ENCODE results near the gene UBE2O. TPM values are rescaled to one million over a fixed set of nuclear protein-coding genes. Genes with fewer than 3 reads are reported as not detected.

UBE2O gene
- polyA plus RNA-seq, 1 of the 3 experiments (the other 2 are of a cell fraction), result 25.4 TPM

GRCh38 chr17:76390003-76390421 is 62.9 kb downstream of the UBE2O start:
- H4K20me1 ChIP-seq (ENCODE audit: insufficient read depth), result peaks cover 22% of the 10 kb centered on the region; the same call in 1 of the 2 replicates
- ChIA-PET CTCF (interaction anchor here (0.6 to 13.8 kb wide), 10 partner anchors 6 to 211 kb away, joined by 3 to 312 read pairs (median 6); partner anchors contain the start of genes PRPSAP1 and QRICH2), POLR2A (interaction anchor here (1.2 kb wide), 1 partner anchor 16 kb away, joined by 3 read pairs; no protein-coding TSS in a partner anchor)
- DNase-seq, result no peak
- peaks cover 26% of the 10 kb centered on the region; the same call in 1 of the 2 replicates for H3K79me2 ChIP-seq (ENCODE audit: insufficient read depth)
- H3K4me3 ChIP-seq (ENCODE audit: low read depth in 2 of 2, low read length in 1 of 2), result no peak overlapping the region
- peaks cover 22 to 25% of the 10 kb centered on the region in 2 experiments for H3K36me3 ChIP-seq (replicated peaks in 1 of 2; ENCODE audit: control insufficient read depth in 1 of 2, insufficient read depth in 2 of 2, low read length in 1 of 2)
- TF ChIP-seq TCF12 (IDR thresholded peaks at IDR 0.05) (no peak), EZH2phosphoT487 (IDR thresholded peaks at IDR 0.05; ENCODE audit: borderline replicate concordance, low read depth) (no peak), JUND (IDR thresholded peaks at IDR 0.05) (no peak), YY1 (IDR thresholded peaks at IDR 0.05; ENCODE audit: low read depth) (no peak), SMC3 (IDR thresholded peaks at IDR 0.05; ENCODE audit: low read depth, low read length) (no peak), RXRA (IDR thresholded peaks at IDR 0.05; ENCODE audit: borderline replicate concordance, low read depth) (no peak), CHD2 (IDR thresholded peaks at IDR 0.05; ENCODE audit: low read length, partially characterized antibody) (no peak), USF1 (IDR thresholded peaks at IDR 0.05; ENCODE audit: borderline replicate concordance, low read depth) (no peak), RCOR1 (IDR thresholded peaks at IDR 0.05; ENCODE audit: low read length) (no peak), MEF2A (IDR thresholded peaks at IDR 0.05; ENCODE audit: borderline replicate concordance, low read depth) (no peak)
- no peak overlapping the region for H3K27ac ChIP-seq (ENCODE audit: low read depth in 2 of 2, low read length in 1 of 2)
- peaks cover 16% of the 10 kb centered on the region for H3F3A ChIP-seq (replicated peaks; ENCODE audit: insufficient read depth)
- H3K4me1 ChIP-seq (ENCODE audit: control insufficient read depth in 1 of 2, insufficient read depth in 2 of 2, low read depth in 1 of 2, low read length in 1 of 2), result peaks cover 0 to 17% of the 10 kb centered on the region in 2 experiments; a peak in 1 of 4 replicates
- WGBS (ENCODE audit: low lambda C conversion rate), result 96% methylated on average over 10 of the region's 11 CpGs
- no peak overlapping the region for H3K9ac ChIP-seq
- no peaks in the 10 kb centered on the region for H3K27me3 ChIP-seq (ENCODE audit: insufficient read depth)
- no peak overlapping the region for H3K4me2 ChIP-seq
- no peaks in the 10 kb centered on the region for H3K9me3 ChIP-seq
- H3K9me2 ChIP-seq, result no peaks in the 10 kb centered on the region
- no peak overlapping the region for H2AFZ ChIP-seq (ENCODE audit: low read depth)

DNA sequence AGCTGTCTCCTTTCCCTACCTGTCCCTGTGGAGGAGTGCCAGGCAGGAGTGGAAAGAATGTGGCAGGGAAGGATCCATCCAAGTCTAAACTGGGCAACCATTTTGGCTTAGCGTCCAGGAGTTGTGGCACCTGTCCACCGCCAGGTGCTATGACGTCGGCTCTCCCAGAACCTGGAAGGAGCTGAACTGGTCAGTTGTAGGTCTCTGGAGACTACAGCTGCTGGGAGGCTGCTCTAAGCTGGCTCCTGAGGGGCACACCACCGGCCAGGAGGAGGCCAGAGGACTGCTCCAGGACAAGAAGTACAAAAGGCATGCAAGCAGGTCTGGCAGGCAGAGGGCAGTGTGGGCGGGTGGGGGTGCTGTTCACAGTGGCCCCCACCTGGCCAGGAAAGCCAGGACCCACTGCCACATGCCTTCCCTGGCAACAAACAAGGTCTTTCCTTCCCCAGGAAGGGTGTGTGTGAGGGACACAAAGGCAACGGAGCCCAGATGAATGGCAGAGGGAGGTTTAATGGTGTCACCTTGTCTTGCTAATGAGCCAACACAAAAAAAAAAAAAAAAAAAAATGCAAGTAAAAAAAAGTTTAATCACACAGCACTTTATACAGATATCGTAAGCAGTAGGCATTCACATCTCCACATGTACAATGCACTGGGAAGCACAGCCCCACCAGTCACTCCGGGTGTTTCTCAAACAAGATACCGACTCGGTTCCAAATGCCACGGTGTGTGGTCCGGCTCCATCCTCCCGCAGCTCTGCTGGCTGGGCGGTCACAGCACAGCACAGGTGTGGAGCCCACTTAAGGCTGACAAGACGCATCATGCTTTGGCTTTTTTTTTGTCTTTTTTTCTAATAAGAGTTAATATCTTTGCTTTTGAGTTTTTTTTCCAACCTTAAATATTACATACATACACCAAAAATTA is 63.7 kb downstream of the UBE2O start:
- Histone ChIP-seq H3K27me3 (ENCODE audit: insufficient read depth) (no peaks in the 10 kb centered on the region), H4K20me1 (ENCODE audit: insufficient read depth) (peaks cover 22% of the 10 kb centered on the region; the same call in 1 of the 2 replicates), H2AFZ (ENCODE audit: low read depth) (no peak overlapping the region), H3K9ac (no peak overlapping the region), H3K36me3 (replicated peaks in 1 of 2; ENCODE audit: control insufficient read depth in 1 of 2, insufficient read depth in 2 of 2, low read length in 1 of 2) (peaks cover 14 to 21% of the 10 kb centered on the region in 2 experiments), H3F3A (replicated peaks; ENCODE audit: insufficient read depth) (peaks cover 16% of the 10 kb centered on the region), H3K4me2 (no peak overlapping the region), H3K9me2 (no peaks in the 10 kb centered on the region), H3K27ac (ENCODE audit: low read depth in 2 of 2, low read length in 1 of 2) (no peak overlapping the region), H3K9me3 (no peaks in the 10 kb centered on the region), H3K4me1 (ENCODE audit: control insufficient read depth in 1 of 2, insufficient read depth in 2 of 2, low read depth in 1 of 2, low read length in 1 of 2) (peaks cover 0 to 24% of the 10 kb centered on the region in 2 experiments; a peak in 1 of 4 replicates), H3K4me3 (ENCODE audit: low read depth in 2 of 2, low read length in 1 of 2) (no peak overlapping the region), H3K79me2 (ENCODE audit: insufficient read depth) (peaks cover 28% of the 10 kb centered on the region; the same call in 1 of the 2 replicates)
- ChIA-PET POLR2A (interaction anchor here (1.2 kb wide), 1 partner anchor 16 kb away, joined by 3 read pairs; no protein-coding TSS in a partner anchor), CTCF (interaction anchor here (0.6 to 13.8 kb wide), 10 partner anchors 7 to 211 kb away, joined by 3 to 312 read pairs (median 39); partner anchors contain the start of genes PRPSAP1 and QRICH2)
- no peak for TF ChIP-seq JUND (IDR thresholded peaks at IDR 0.05)
- no peak for TF ChIP-seq NFIC (IDR thresholded peaks at IDR 0.05; ENCODE audit: borderline replicate concordance)
- TF ChIP-seq FOSL2 (IDR thresholded peaks at IDR 0.05; ENCODE audit: borderline replicate concordance, low read depth), result no peak
- no peak for TF ChIP-seq POLR2AphosphoS5 (IDR thresholded peaks at IDR 0.05; ENCODE audit: low read depth, low read length)
- TF ChIP-seq TCF12 (IDR thresholded peaks at IDR 0.05), result no peak
- no peak for TF ChIP-seq TEAD4 (IDR thresholded peaks at IDR 0.05; ENCODE audit: borderline replicate concordance, insufficient read depth)
- TF ChIP-seq SIN3A (IDR thresholded peaks at IDR 0.05; ENCODE audit: borderline replicate concordance, low read depth, low read length), result no peak
- no peak; the same call in 1 of the 2 replicates for TF ChIP-seq CTCF (IDR thresholded peaks at IDR 0.05)
- no peak for TF ChIP-seq NRF1 (IDR thresholded peaks at IDR 0.05; ENCODE audit: low read depth, low read length)
- no peak for TF ChIP-seq MAX (IDR thresholded peaks at IDR 0.05; ENCODE audit: low read depth)
- TF ChIP-seq GATA2 (CRISPR knock-in tag; IDR thresholded peaks at IDR 0.05), result no peak
- 93% methylated on average over 16 of the region's 16 CpGs for WGBS (ENCODE audit: low lambda C conversion rate)
- no peak for DNase-seq

All from SK-N-SH (cell line).